ENCODE results near the gene ZNF648.
"Not testable (repeated sequence)": the region's sequence is repeated elsewhere in the genome, so short reads cannot be mapped to it uniquely, and the experiment has no call there.

Gene ZNF648

GRCh38 chr1:182061594-182061993, at the start of gene ZNF648:
Gene ZNF648, minus strand, starts transcription at chr1:182061712. Its CDS starts 3,702 bp downstream, at chr1:182058010.
- DNase-seq, result no peak

- DNase-seq, result no peak
Measured at GRCh38 chr1:182110635-182111034, 49.1 kb upstream of the ZNF648 start.

- DNase-seq, result no peak
Measured at GRCh38 chr1:182109771-182110170, 48.3 kb upstream of the ZNF648 start.

- DNase-seq, result no peak
Measured at GRCh38 chr1:182107209-182107608, 45.7 kb upstream of the ZNF648 start.

- DNase-seq, result no peak
Measured at GRCh38 chr1:182102043-182102416, 40.5 kb upstream of the ZNF648 start.

- no peak for DNase-seq
Measured at GRCh38 chr1:182101415-182102042, 40.0 kb upstream of the ZNF648 start.

GRCh38 chr1:182098301-182098700, 36.8 kb upstream of the ZNF648 start:
- DNase-seq, result no peak

- DNase-seq, result no peak
Measured at GRCh38 chr1:182095946-182096345, 34.4 kb upstream of the ZNF648 start.

GRCh38 chr1:182094514-182095005, 33.0 kb upstream of the ZNF648 start:
- not testable (repeated sequence) for DNase-seq

GRCh38 chr1:182093781-182094180, 32.3 kb upstream of the ZNF648 start:
- no peak for DNase-seq

GRCh38 chr1:182092336-182092735, 30.8 kb upstream of the ZNF648 start:
- no peak for DNase-seq

- no peak for DNase-seq
Measured at GRCh38 chr1:182091083-182091482, 29.6 kb upstream of the ZNF648 start.

GRCh38 chr1:182087719-182088350, 26.3 kb upstream of the ZNF648 start:
- DNase-seq, result peak; percentile 33

GRCh38 chr1:182087304-182087703, 25.8 kb upstream of the ZNF648 start:
- no peak for DNase-seq

- no peak for DNase-seq
Measured at GRCh38 chr1:182086620-182087019, 25.1 kb upstream of the ZNF648 start.

- no peak for DNase-seq
Measured at GRCh38 chr1:182086136-182086535, 24.6 kb upstream of the ZNF648 start.

GRCh38 chr1:182085726-182086125, 24.2 kb upstream of the ZNF648 start:
- no peak for DNase-seq

GRCh38 chr1:182084487-182085316, 23.2 kb upstream of the ZNF648 start:
- peak; percentile 72 for DNase-seq

GRCh38 chr1:182083851-182084486, 22.5 kb upstream of the ZNF648 start:
- DNase-seq, result no peak

- DNase-seq, result no peak
Measured at GRCh38 chr1:182080955-182081582, 19.6 kb upstream of the ZNF648 start.

GRCh38 chr1:182080040-182080439, 18.5 kb upstream of the ZNF648 start:
- no peak for DNase-seq

- no peak for DNase-seq
Measured at GRCh38 chr1:182071924-182072323, 10.4 kb upstream of the ZNF648 start.

- no peak for DNase-seq
Measured at GRCh38 chr1:182069028-182069466, 7.5 kb upstream of the ZNF648 start.
